Stimulated activated CD4-positive, alpha-beta T cell treated with anti-CD3 and anti-CD28 coated beads, Interleukin-4, amount 100 ng/mL, for 48 hours (primary cell): ENCODE measurements around the gene BAZ1A.
A peak's percentile ranks its signal among the peaks of the same experiment; 100 is the strongest.

Experiments used
- DNase-seq, 2 donors: peaks; one replicate each; pipeline ENCODE4 v3.0.0-alpha.2; 2020; ENCODE audit warnings: low read depth in 2 of 2

Gene BAZ1A

DNA sequence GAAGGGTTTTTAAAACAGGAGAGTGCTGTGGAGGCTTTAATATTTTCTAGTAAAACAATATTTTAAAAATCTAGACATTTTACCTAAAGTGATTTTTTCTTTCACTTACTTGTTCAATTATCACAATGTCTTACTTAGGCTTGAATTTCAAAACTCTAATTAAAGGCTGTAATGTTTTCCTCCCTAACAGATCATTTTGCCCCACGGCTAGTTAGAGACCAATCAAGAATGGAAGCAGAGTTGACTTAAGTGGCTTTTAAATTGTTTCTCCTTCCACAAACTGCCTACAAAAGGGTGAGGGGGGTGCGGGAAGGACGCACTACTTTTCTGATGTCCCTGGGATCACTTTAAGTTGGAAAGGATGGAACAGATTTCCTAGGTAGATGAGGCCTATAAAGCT lies 151.3 kb downstream of the BAZ1A start:
- DNase-seq: no peak

- DNase-seq: peak; percentile 7 to 10
Measured at GRCh38 chr14:34722723-34723545, 152.2 kb downstream of the BAZ1A start.

DNA sequence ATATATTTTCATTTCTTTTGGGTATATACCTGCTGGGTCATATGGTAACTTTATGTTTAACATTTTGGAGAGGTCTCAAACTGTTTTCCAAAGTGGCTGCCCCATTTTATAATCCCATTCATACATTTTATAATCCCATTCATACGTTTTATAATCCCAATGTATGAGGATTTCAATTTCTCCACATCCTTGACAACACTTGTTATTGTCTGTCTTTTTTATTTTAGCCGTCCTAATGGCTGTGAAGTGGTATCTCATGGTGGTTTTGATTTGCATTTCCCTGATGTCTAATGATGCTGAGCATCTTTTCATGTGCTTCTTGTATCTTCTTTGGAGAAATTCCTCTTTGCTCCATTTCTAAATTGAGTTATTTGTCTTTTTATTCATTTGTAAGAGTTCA lies 154.0 kb downstream of the BAZ1A start:
- DNase-seq: no peak

- DNase-seq: no peak
Measured at GRCh38 chr14:34718750-34719304, 156.3 kb downstream of the BAZ1A start.

- no peak for DNase-seq
Measured at GRCh38 chr14:34715127-34715863, 159.9 kb downstream of the BAZ1A start.

DNA sequence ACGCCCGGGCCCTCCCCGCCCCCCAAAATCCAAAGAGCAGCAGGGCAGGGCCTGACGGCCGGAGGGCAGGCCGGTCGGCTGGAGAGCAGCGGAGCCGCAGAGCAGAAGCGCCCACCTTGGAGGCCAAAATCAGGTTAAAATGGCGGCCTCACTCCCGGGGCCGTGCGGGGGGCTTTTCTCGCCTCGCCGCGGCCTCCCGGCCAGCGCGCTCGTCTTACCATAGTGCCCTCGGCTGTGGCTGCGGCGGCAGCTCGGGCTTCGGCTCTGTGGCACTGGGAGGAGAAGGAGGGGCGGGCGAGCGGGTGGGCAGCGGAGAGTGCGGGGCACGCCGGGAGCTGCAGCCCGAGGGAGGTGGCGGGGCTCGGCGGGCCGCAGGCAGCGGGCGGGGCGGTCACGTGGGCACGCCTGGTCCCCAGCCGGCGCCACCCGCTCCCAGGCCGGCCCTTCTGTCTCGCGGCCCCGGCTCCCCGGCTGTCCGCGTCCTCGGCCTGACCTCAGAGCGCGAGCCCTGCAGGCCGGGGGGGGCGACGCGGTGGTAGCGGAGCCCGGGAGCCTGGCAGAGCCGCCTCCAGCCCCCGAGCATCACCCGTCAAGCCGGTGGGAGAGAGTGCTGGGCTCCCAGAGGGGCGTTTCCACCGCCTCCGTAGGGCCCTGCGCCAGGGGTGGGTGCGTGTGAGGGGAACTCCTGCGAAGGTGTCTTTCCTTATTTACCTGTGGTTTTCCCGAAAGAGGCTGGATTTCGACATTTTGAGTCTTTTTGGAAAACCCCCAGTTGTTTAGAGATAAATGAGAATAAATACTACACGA lies 160.6 kb downstream of the BAZ1A start, which contains the start of gene CFL2:
CFL2 (minus strand) TSS at position 274 of the 807 bp plus-strand sequence; CDS start at position 221, 53 bp downstream.
- DNase-seq: peak; percentile 51 to 52

- DNase-seq: peak; percentile 22 to 27
Measured at GRCh38 chr14:34713681-34714319, 161.4 kb downstream of the BAZ1A start.

DNA sequence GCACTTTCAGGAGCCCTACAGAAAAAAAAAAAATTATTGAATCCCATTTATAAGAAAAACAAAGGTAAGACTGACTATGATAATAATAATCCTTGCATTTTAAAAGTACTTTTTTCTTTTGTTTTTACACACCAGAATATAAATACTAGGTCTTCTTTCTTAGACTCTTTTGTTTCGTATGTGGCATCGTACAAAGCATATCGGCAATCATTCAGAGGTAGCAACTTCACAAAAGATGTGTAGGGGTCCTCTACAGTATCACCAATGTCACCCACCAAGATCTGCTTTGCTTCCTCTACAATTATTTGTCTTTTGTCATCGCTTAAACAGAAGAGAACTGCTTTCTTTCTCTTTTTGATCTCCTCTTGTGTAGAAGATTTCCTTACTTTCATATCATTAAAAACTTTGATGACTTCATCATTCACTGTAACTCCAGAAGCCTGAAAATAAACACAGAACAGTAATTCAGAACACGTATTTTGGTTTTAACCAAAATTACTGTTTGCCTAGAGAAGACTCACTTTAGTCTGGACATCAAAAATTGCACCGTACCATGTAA lies 162.0 kb downstream of the BAZ1A start:
- no peak for DNase-seq

- DNase-seq: no peak
Measured at GRCh38 chr14:34711796-34712712, 163.1 kb downstream of the BAZ1A start.

DNA sequence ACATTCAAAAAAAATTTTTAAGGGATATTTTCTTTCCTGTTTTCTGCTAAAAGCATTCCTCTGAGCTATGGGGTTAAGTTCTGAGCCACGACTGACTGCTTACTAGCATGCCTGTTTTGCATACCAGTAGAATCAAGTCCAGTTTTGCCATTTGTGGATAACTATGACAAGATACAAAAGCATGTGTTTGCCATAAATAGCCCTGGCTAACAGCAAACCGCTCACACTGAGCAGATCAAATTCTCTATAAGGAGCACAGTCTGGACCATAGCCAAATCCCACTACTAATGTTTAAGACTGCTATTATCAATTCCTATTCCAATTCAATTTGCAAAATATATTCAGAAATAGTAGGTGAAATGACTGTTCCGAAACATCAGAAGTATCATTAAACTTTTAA lies 164.0 kb downstream of the BAZ1A start:
- DNase-seq: no peak

- DNase-seq: no peak
Measured at GRCh38 chr14:34710744-34711143, 164.4 kb downstream of the BAZ1A start.

DNA sequence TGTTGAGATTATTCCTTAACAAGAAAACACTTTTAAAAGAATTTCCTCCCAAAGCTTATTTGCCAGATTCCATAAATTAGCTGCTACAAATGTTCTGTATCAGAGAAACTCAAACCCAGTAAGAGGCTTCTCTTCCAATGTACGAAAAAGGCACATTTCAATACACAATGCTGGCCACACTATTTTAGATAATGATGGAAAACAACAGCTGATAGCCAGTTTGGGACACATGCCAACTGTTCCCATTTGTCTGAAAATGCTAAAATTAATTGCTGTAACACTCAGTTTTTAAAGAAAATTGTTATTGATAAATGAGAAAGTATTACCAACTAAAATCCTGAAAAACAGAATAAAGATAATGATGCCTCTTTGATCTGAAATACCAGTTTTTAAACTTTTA lies 165.2 kb downstream of the BAZ1A start:
- no peak for DNase-seq

- no peak for DNase-seq
Measured at GRCh38 chr14:34707722-34708121, 167.4 kb downstream of the BAZ1A start.
